GM18499 (cell line): ENCODE measurements around the gene BMP10.
"Not testable (repeated sequence)": the region's sequence is repeated elsewhere in the genome, so short reads cannot be mapped to it uniquely, and the experiment has no call there.

ENCODE experiments used
- ATAC-seq: cut with Tn5 transposase; IDR thresholded peaks from one replicate; pipeline ENCODE4 v1.9.1; 2021; ENCODE audit warnings: moderate number of reproducible peaks; ENCODE audit not compliant: insufficient read depth, unreplicated experiment

The BMP10 gene

DNA sequence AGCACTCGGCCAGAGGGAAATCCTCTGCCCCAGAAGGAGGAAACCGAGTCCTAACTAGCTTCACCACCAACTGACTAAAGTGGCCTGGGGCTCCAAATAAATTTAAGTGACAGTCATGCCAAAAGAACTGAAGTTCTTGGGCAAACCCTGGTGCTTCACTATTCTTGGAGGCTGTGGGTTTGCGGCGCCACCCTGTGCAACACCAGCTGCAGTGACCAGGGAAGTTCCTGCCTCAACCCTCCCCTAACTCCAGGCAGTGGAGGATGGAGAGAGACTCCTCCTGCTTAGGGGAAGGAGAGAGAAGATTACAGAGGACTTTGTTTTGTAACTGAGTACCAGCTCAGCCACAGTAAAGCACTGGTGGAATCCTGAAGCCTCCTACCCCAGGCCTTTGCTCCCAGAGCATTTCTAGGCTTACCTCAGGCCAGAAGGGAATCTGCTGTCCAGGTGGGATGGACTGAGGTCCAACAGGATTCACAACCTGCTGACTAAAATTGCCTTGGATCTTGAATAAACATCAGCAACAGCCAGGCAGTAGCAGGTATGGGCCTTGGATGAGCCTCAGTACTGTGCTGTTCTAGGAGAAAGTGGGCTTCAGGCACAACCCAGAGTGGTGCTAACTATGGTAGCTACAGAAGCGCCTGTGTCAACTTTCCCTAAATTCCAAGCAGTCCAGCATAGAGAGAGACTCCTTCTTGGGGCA is 29.4 kb upstream of the BMP10 start:
- no peak for ATAC-seq

GRCh38 chr2:68895981-68896380 is 24.8 kb upstream of the BMP10 start:
- not testable (repeated sequence) for ATAC-seq

DNA sequence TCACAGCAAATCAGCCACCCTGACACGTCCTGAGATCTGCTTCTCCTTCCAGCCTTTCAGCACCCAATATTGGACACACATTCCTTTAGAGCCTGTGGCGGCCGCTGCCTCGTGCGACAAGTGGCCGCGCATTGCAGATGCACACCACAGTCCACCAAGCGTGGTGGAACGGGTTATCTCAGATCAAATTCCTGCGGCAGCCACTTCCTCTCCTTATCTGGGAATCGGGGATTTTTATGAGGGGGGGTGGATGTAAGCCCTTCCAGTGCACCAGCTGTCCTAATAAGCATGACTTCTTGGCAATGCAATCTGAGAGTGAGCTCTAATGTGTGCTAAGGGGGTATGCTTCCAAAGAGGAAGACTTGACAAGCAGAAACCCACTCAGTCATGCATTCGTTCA is 18.3 kb upstream of the BMP10 start:
- ATAC-seq, result no peak

GRCh38 chr2:68889021-68889420 is 17.8 kb upstream of the BMP10 start:
- ATAC-seq, result no peak

DNA sequence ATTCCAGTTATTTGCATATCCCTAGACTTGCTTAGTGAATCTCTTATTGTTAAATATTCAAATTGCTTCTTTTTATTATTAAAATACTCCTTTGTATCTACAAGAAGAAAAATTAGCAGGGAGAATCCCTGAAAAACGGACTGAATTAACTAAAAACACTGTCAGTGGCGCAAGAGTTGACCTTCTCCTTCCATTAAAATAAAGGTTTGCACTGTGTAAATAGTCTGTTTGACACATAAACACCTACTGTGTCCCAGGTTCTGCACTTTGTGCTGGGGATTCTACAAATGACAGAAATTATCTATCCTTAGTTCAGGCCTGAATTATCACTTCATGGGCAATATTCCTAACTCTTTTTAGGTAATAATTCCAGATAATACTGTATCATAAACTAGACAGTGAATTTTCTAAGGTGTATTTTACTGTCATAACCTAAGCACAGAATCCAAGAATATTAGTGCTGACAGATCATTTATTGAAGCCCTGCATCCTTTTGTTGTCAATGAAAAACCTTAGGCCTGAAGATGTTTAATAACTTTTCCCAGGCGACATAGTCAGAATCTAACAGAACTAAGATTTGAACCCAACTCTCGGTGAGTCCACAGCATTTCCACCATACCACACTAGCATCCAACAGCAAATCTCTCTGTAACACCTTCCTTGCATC is 17.0 kb upstream of the BMP10 start:
- no peak for ATAC-seq

DNA sequence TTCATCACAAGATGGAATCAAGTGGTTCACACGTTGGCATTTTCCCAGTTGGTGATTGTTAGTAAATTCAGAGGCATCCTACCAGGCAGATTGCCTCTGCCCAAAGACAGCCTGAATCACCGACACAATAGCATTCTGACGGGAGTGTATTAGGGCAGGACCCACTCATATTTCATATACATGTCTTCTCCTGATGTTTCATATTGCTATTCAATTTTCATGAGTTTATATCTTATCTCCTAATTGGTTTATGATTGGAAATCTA is 14.5 kb upstream of the BMP10 start:
- no peak for ATAC-seq

GRCh38 chr2:68885074-68885810 is 14.0 kb upstream of the BMP10 start:
- ATAC-seq, result no peak

DNA sequence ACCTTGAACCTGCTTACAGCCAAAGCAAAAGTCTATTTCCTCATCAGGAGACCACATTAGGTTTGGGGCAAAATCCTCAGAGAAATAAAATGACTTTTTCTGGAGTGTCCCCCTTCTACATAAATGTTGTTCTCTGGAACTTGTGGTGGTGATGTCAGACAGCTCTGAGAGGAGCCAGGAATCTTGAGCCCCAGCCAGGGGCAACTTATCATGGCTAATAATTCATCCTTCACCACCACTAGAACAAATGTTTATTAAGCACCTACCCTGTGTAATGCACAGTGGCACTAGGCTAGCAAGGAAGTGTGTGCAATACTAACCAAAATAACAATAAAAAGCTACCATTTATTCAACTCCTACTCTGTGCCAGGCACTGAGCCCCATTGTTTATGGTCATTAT is 9.0 kb upstream of the BMP10 start:
- ATAC-seq, result no peak

DNA sequence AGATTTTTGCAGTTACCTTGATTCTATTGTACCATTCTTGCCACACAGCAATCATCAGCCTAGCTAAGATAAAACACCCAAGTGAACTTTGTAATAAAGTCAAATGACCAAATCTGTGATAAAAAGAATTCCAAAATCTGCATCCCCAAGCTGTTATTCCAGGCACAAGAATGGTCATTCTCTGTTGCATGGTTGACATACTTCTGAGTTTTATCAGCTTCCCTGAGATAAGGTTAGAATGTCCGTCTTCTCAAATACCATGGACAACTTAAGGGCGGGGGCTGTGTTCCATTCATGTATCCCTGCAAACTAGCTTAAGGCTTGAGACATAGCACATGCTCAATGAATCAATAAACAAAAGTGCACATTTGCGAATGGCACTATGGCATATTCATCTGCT is 8.1 kb upstream of the BMP10 start:
- ATAC-seq, result no peak

DNA sequence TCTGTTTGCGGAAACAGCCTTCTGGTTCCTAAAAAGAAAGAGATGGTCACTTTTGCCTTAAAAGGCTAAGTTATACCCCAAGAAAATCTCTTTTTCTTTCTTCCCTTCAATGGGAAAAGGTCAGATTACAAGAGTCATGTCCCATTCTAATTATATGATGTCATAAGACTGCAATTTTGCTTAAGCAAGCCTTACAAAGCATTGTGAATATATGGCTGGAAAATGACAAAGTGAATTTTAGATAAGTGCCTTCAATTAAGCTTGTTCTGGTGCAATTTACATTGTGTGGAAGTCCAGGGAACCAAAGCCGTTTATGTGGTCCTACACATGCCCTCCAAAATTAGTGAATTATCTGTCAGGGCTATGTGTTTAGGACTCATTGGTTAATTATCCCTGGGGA is 7.6 kb upstream of the BMP10 start:
- ATAC-seq, result no peak

DNA sequence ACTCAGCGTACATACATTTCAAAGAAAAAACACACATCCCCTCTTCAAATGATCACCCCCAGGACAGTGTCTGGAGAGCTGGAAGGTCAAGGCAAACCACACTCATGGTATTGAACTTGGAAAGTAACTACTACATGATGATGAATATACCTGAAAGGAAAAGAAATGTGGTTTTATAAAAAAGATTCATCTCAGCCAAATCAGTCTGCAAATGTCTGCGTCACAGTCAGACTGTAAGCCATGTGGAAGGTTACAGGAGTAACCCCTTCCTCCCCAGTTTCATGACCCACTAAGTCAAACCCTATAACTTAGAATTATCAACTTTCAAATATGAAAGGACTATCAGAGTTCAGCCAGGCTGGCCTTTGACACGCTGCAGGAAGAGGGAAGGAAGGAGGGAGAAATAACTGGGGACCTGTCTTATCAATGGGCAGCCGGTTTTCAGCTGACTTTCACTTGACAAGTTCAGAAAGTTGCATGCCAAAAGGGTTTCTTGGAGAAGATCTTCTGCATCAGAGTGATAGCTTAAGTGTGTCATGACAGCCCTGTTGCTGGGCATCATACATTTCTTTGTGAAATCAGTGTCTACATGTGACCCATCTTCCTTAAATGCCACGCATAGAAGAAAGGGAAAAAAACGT is 7.0 kb upstream of the BMP10 start:
- ATAC-seq, result no peak

- ATAC-seq, result no peak
These were observed 6.0 kb upstream of the BMP10 start for GRCh38 chr2:68877079-68877772.

GRCh38 chr2:68870215-68870614 is 982 bp downstream of the BMP10 start:
- no peak for ATAC-seq

GRCh38 chr2:68865108-68865507 is 6.1 kb downstream of the BMP10 start:
- ATAC-seq, result no peak

- ATAC-seq, result no peak
These were observed 7.2 kb downstream of the BMP10 start for GRCh38 chr2:68863996-68864395.

DNA sequence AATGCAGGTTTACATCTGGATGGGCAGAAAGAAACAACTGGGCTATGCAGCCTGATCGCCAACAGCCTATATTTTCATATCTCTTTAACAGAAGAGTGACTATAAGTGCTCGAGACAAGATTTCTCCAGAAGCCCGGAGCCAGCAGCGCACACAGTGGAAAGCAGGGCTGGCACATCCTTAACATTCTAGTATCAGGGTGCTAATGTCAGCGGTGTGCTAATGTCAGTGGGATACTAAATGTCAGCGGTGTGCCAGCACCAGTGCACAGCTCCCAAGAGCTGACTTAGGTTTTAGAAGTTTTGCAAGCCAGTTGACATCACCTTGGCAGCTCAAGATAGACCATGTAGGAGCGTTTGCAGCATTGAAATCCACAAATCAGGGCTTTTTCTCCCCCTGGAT is 8.3 kb downstream of the BMP10 start:
- no peak for ATAC-seq

DNA sequence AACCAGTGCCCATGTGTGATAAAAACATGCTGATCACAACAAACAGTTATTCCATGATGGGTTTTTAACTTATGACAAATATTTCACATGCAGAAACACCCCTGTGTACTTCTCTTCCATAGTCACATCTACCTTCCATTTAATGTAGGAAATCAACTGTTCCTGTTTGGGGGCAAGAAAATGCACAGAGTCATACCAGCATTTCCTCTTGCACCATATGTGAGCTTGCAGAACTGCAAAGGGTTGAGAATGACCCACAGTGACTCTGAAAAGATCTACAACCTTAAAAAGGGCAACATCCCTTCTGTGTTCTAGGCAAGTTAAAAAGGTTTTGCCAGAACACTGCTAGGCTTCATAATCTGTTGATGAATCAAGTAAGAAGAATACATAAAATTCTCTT is 9.9 kb downstream of the BMP10 start:
- no peak for ATAC-seq

DNA sequence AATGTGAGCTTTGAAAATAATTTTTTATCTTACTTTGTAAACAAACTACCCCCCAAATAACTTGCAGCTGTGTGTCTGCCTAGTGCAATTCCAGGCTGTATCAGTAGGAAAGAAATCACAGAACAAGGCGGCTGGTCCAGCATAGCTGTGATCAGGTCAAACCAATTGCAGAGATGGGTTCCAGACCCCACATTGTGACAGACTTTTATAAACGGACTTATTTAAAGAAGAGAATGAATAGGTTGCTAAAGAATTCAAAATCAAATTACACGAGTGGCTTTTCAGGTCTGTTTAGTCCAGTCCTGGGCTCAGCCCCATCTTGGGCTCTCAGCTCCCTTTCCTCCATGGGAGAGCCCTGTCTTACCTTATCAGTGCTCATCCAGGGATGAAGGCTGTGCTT is 11.1 kb downstream of the BMP10 start:
- ATAC-seq, result no peak

- no peak for ATAC-seq
These were observed 13.2 kb downstream of the BMP10 start for GRCh38 chr2:68857855-68858456.

- no peak for ATAC-seq
These were observed 13.9 kb downstream of the BMP10 start for GRCh38 chr2:68857202-68857845.
